ENCODE data around the gene NOS3. TPM values are rescaled to one million over a fixed set of nuclear protein-coding genes. Genes with fewer than 3 reads are reported as not detected.

NOS3 gene
- total and polyA plus RNA-seq, 2 experiments from 2014 or later: 2.6 to 6.1 TPM

- H3K27me3 ChIP-seq (ENCODE audit: insufficient read depth): no peaks in the 10 kb centered on the region
- no peak for DNase-seq (ENCODE audit: low spot score)
Measured at GRCh38 chr7:151001546-151001945, 10.7 kb downstream of the NOS3 start.

DNA sequence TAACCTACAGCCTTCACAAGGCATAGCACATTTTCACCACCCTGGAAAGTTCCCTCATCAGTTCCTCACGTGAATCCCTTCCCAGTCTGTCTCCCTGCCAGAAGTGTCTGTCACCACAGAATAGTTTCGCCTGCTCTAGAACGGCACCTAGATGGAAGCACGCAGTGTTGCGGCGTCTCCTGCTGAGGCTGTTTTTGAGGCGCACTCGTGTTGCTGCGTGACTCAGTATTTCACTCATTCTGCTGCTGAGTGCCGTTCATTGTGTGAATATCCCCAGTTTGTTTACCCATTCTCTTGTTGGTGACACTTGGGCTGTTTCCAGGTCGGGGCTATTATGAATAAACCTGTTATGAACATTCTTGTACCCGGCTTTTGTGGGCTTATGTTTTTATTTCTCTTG, 12.8 kb downstream of the NOS3 start:
- Mint-ChIP-seq H3K27me3 (ENCODE audit: insufficient read depth, low read depth, poor library complexity) (peaks cover 9% of the 10 kb centered on the region), H3K4me3 (no peak overlapping the region), H3K27ac (no peak overlapping the region), H3K36me3 (ENCODE audit: low read depth) (no peaks in the 10 kb centered on the region; the same call in 2 of the 3 replicates), H3K4me1 (peaks cover 15% of the 10 kb centered on the region), H3K9me3 (no peaks in the 10 kb centered on the region)
- DNase-seq (ENCODE audit: low spot score) (no peak), ATAC-seq (no peak)
- Histone ChIP-seq H3K4me2 (no peak overlapping the region), H3K36me3 (ENCODE audit: insufficient read depth) (no peaks in the 10 kb centered on the region), H4K20me1 (replicated peaks; ENCODE audit: insufficient read depth) (no peaks in the 10 kb centered on the region), H2AFZ (no peak overlapping the region), H3K4me1 (ENCODE audit: insufficient read depth) (peaks cover 7% of the 10 kb centered on the region; the same call in 1 of the 2 replicates), H3K27me3 (ENCODE audit: insufficient read depth) (no peaks in the 10 kb centered on the region), H3F3A (replicated peaks; ENCODE audit: low read depth) (0 out of 2 replicates have a peak, but pooled peaks cover 4% of the 10 kb centered on the region), H3K27ac (ENCODE audit: low read depth) (no peak overlapping the region), H3K79me2 (replicated peaks; ENCODE audit: insufficient read depth) (no peaks in the 10 kb centered on the region), H3K4me3 (no peak overlapping the region), H3K9me2 (ENCODE audit: insufficient read depth) (no peaks in the 10 kb centered on the region)
- TF ChIP-seq, protein P1, sequence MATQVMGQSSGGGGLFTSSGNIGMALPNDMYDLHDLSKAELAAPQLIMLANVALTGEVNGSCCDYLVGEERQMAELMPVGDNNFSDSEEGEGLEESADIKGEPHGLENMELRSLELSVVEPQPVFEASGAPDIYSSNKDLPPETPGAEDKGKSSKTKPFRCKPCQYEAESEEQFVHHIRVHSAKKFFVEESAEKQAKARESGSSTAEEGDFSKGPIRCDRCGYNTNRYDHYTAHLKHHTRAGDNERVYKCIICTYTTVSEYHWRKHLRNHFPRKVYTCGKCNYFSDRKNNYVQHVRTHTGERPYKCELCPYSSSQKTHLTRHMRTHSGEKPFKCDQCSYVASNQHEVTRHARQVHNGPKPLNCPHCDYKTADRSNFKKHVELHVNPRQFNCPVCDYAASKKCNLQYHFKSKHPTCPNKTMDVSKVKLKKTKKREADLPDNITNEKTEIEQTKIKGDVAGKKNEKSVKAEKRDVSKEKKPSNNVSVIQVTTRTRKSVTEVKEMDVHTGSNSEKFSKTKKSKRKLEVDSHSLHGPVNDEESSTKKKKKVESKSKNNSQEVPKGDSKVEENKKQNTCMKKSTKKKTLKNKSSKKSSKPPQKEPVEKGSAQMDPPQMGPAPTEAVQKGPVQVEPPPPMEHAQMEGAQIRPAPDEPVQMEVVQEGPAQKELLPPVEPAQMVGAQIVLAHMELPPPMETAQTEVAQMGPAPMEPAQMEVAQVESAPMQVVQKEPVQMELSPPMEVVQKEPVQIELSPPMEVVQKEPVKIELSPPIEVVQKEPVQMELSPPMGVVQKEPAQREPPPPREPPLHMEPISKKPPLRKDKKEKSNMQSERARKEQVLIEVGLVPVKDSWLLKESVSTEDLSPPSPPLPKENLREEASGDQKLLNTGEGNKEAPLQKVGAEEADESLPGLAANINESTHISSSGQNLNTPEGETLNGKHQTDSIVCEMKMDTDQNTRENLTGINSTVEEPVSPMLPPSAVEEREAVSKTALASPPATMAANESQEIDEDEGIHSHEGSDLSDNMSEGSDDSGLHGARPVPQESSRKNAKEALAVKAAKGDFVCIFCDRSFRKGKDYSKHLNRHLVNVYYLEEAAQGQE (IDR thresholded peaks at IDR 0.05; ENCODE audit: unreplicated experiment): no peak
- TF ChIP-seq NANOG (IDR thresholded peaks at IDR 0.05; ENCODE audit: borderline replicate concordance) (no peak), ETS1 (IDR thresholded peaks at IDR 0.05) (no peak), ZNF331 (CRISPR knock-in tag; IDR thresholded peaks at IDR 0.05; ENCODE audit: low read depth) (no peak), POLR2AphosphoS5 (IDR thresholded peaks at IDR 0.05; ENCODE audit: low read depth) (no peak), EZH2 (IDR thresholded peaks at IDR 0.05; ENCODE audit: low read depth, unreplicated experiment) (no peak), ZNF114 (CRISPR knock-in tag; IDR thresholded peaks at IDR 0.05) (no peak)

More at GRCh38 chr7:151001546-151001945, 10.7 kb downstream of the NOS3 start:
- Histone ChIP-seq H3K9me2 (ENCODE audit: insufficient read depth) (no peaks in the 10 kb centered on the region), H3K4me3 (no peak overlapping the region), H3K36me3 (ENCODE audit: insufficient read depth) (no peaks in the 10 kb centered on the region), H2AFZ (no peak overlapping the region), H3F3A (replicated peaks; ENCODE audit: low read depth) (no peaks in the 10 kb centered on the region), H3K4me1 (ENCODE audit: insufficient read depth) (no peaks in the 10 kb centered on the region), H4K20me1 (replicated peaks; ENCODE audit: insufficient read depth) (no peaks in the 10 kb centered on the region), H3K27ac (ENCODE audit: low read depth) (no peak overlapping the region), H3K4me2 (no peak overlapping the region), H3K79me2 (replicated peaks; ENCODE audit: insufficient read depth) (no peaks in the 10 kb centered on the region)
- Mint-ChIP-seq H3K9me3 (no peaks in the 10 kb centered on the region), H3K36me3 (ENCODE audit: low read depth) (no peaks in the 10 kb centered on the region; the same call in 2 of the 3 replicates), H3K4me3 (no peak overlapping the region), H3K4me1 (peaks cover 4% of the 10 kb centered on the region; the same call in 2 of the 3 replicates), H3K27ac (no peak overlapping the region), H3K27me3 (ENCODE audit: insufficient read depth, low read depth, poor library complexity) (peaks cover 11% of the 10 kb centered on the region)
- TF ChIP-seq CREB1 (CRISPR knock-in tag; IDR thresholded peaks at IDR 0.05; ENCODE audit: low read depth) (no peak), JUNB (IDR thresholded peaks at IDR 0.05; ENCODE audit: unreplicated experiment) (no peak), STAT1 (IDR thresholded peaks at IDR 0.05; ENCODE audit: unreplicated experiment) (no peak), ZNF331 (CRISPR knock-in tag; IDR thresholded peaks at IDR 0.05; ENCODE audit: low read depth) (no peak)
- TF ChIP-seq, protein P1 (IDR thresholded peaks at IDR 0.05; ENCODE audit: unreplicated experiment): no peak
- ATAC-seq: no peak

Data from GM23338 (cell line).